PFSK-1 (cell line): ENCODE results near the gene PPM1K.

Source experiments
- FOXP2 ChIP-seq: optimal IDR thresholded peaks from 2 replicates; pipeline ENCODE3; 2011; ENCODE audit warnings: borderline replicate concordance, control low read depth, inconsistent platforms; ENCODE audit not compliant: insufficient read depth; ENCODE audit errors: extremely low read length, extremely low read depth
- POLR2AphosphoS5 ChIP-seq: IDR thresholded peaks from 2 replicates; pipeline ENCODE4 v1.6.1; 2012; ENCODE audit warnings: low read depth, mild to moderate bottlenecking, control low read depth, low read length, moderate library complexity
- SIN3A ChIP-seq: IDR thresholded peaks from 2 replicates; pipeline ENCODE4 v1.6.1; 2012; ENCODE audit warnings: mild to moderate bottlenecking, low read length, moderate library complexity, borderline replicate concordance; ENCODE audit not compliant: insufficient read depth
- TAF1 ChIP-seq: IDR thresholded peaks from 2 replicates; pipeline ENCODE4 v1.6.1; 2012; ENCODE audit warnings: low read length, control low read depth, borderline replicate concordance; ENCODE audit not compliant: insufficient read depth
- TF ChIP-seq, protein P1 (sequence below), 2 experiments: IDR thresholded peaks; 2 replicates each; pipeline versions ENCODE4 v1.6.1 to v1.8.0; 2011 to 2012; ENCODE audit warnings: low read depth in 2 of 2, low read length in 2 of 2, control low read depth in 1 of 2, inconsistent platforms in 1 of 2, mild to moderate bottlenecking in 1 of 2, moderate library complexity in 1 of 2; ENCODE audit not compliant: insufficient read depth in 1 of 2

The PPM1K gene

DNA sequence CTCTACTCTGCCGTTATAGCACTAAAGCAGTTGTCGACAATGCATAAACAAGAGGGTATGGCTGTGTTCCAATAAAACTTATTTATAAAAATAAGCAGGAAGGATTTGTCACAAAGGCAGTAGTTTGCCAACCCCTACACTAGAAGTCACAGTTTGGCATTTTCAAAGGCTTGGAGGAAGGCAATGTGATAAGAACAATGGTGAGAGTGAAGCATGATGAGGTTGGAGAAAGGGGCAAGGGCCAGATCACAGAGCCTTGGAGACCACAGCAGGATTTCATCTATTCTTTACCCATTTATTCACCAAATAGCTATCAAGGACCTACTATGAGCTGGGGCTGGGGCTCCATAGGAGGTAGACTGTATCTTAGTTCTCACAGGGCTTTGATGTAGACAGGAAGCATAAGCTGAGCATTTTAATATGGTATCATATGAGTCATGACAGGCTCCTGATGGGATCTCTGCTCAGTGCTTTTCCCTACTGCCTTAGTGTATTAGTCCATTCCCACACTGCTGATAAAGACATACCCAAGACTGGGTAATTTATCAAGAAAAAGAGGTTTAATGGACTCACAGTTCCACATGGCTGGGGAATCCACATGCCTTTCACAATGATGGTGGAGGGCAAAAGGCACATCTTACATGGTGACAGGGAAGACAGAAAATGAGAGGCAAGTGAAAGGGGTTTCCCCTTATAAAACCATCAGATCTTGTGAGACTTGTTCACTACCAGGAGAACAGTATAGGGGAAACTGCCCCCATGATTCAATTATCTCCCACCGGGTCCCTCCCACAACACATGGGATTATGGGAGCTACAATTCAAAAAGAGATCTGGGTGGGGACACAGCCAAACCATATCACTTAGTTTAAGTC is 58.9 kb downstream of the PPM1K start:
- TF ChIP-seq TAF1 (no peak), POLR2AphosphoS5 (no peak), FOXP2 (no peak), SIN3A (no peak)
- TF ChIP-seq, protein P1, sequence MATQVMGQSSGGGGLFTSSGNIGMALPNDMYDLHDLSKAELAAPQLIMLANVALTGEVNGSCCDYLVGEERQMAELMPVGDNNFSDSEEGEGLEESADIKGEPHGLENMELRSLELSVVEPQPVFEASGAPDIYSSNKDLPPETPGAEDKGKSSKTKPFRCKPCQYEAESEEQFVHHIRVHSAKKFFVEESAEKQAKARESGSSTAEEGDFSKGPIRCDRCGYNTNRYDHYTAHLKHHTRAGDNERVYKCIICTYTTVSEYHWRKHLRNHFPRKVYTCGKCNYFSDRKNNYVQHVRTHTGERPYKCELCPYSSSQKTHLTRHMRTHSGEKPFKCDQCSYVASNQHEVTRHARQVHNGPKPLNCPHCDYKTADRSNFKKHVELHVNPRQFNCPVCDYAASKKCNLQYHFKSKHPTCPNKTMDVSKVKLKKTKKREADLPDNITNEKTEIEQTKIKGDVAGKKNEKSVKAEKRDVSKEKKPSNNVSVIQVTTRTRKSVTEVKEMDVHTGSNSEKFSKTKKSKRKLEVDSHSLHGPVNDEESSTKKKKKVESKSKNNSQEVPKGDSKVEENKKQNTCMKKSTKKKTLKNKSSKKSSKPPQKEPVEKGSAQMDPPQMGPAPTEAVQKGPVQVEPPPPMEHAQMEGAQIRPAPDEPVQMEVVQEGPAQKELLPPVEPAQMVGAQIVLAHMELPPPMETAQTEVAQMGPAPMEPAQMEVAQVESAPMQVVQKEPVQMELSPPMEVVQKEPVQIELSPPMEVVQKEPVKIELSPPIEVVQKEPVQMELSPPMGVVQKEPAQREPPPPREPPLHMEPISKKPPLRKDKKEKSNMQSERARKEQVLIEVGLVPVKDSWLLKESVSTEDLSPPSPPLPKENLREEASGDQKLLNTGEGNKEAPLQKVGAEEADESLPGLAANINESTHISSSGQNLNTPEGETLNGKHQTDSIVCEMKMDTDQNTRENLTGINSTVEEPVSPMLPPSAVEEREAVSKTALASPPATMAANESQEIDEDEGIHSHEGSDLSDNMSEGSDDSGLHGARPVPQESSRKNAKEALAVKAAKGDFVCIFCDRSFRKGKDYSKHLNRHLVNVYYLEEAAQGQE (IDR thresholded peaks at IDR 0.05; ENCODE audit: insufficient read depth in 1 of 2, low read depth in 2 of 2, low read length in 2 of 2): no peak

DNA sequence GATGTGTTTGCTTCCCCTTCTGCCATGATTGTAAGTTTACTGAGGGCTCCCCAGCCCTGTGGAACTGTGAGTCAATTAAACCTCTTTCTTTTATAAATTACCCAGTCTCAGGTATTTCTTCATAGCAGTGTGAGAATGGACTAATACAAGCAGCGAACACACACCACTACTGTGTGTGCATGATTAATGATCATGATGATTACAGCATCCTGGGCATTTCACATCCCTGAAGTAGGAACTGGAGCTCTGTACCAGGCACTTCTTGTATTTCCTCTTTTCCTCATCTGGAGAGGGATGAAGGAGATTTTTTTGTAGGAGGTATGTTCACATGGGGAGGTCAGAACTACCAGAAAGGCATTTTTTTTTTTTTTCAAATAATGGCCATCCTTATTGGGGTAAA is 60.8 kb downstream of the PPM1K start:
- TF ChIP-seq FOXP2 (no peak), SIN3A (no peak)
- TF ChIP-seq, protein P1 (IDR thresholded peaks at IDR 0.05; ENCODE audit: insufficient read depth in 1 of 2, low read depth in 2 of 2, low read length in 2 of 2): no peak

DNA sequence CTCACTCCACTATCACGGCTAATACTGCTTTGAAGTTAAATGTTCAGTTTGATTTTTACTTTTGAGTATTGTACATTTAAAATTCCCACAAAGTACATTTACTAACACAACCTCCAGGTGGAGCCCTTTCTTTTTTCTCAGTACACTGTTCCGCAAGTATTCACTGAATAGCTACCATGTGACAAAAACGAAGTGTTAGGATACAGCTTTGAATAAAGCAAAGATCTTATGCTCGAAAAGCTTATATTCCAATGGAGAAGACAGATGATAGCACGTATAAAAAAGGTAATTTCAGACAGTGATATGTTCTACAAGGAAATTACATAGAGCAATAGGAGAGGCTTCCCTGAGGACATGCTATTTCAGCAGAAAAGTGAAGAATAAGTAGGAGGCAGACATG is 65.3 kb downstream of the PPM1K start:
- TF ChIP-seq, protein P1 (IDR thresholded peaks at IDR 0.05; ENCODE audit: insufficient read depth in 1 of 2, low read depth in 2 of 2, low read length in 2 of 2): no peak
- TF ChIP-seq POLR2AphosphoS5 (no peak), FOXP2 (no peak), TAF1 (no peak), SIN3A (no peak)

DNA sequence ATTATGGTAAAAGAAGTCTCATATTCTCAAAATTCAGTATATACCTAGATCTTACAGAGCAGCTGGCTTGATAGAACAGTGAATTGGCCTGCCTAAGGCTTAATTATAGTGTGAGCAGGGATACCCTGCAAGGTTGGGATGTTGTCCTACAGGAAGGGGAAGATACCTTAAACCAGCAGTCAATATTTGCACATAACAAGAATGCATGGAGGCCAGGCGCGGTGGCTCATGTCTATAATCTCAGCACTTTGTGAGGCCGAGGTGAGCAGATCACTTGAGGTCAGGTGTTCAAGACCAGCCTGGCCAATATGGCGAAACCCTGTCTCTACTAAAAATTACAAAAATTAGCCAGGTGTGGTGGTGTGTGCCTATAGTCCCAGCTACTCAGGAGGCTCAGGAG is 67.2 kb downstream of the PPM1K start:
- TF ChIP-seq SIN3A (no peak), TAF1 (no peak), FOXP2 (no peak), POLR2AphosphoS5 (no peak)
- TF ChIP-seq, protein P1 (IDR thresholded peaks at IDR 0.05; ENCODE audit: insufficient read depth in 1 of 2, low read depth in 2 of 2, low read length in 2 of 2): no peak
